Spleen (tissue), 11 donors: ENCODE data around the gene ETDC. TPM values are rescaled to one million over a fixed set of nuclear protein-coding genes. Genes with fewer than 3 reads are reported as not detected.

Experiments
- DNase-seq: peaks from one replicate; pipeline ENCODE4 v3.0.0-alpha.2; 2020
- H3K27ac ChIP-seq, 8 donors: fragments of 200-600 bp; sonication (generic) in 7 of 8; 1 replicate in 4 of 8; 2 replicates in 4 of 8; pipeline versions ENCODE4 v1.5.0 to v1.8.0; 2016 to 2021; ENCODE audit warnings: inconsistent platforms in 4 of 8, mild to moderate bottlenecking in 4 of 8, moderate library complexity in 1 of 8
- H3K27me3 ChIP-seq, 7 donors: fragments of 200-600 bp; sonication (generic) in 6 of 7; replicated peaks in 1 of 7; 1 replicate in 4 of 7; 2 replicates in 3 of 7; pipeline versions ENCODE4 v1.5.0 to v1.8.0; 2016 to 2021; ENCODE audit warnings: inconsistent platforms in 3 of 7, mild to moderate bottlenecking in 1 of 7
- H3K36me3 ChIP-seq, 6 donors: fragments of 200-600 bp; sonication (generic) in 5 of 6; 1 replicate in 4 of 6; 2 replicates in 2 of 6; pipeline versions ENCODE4 v1.5.0 to v1.8.0; 2016 to 2021; ENCODE audit warnings: inconsistent platforms in 2 of 6
- H3K4me1 ChIP-seq, 6 donors: fragments of 200-600 bp; sonication (generic) in 5 of 6; 1 replicate in 3 of 6; 2 replicates in 3 of 6; pipeline versions ENCODE4 v1.5.0 to v1.8.0; 2016 to 2021; ENCODE audit warnings: inconsistent platforms in 3 of 6
- H3K4me3 ChIP-seq, 8 donors: fragments of 200-600 bp; sonication (generic) in 7 of 8; 1 replicate in 4 of 8; 2 replicates in 4 of 8; pipeline versions ENCODE4 v1.5.0 to v1.8.0; 2016 to 2021; ENCODE audit warnings: inconsistent platforms in 4 of 8, mild to moderate bottlenecking in 4 of 8, moderate library complexity in 2 of 8
- H3K9me3 ChIP-seq, 8 donors: fragments of 200-600 bp; sonication (generic) in 7 of 8; 1 replicate in 4 of 8; 2 replicates in 4 of 8; pipeline versions ENCODE4 v1.5.0 to v1.8.0; 2016 to 2021; ENCODE audit warnings: inconsistent platforms in 4 of 8
- POLR2A ChIP-seq, 3 donors: fragments of 450-650 bp; IDR thresholded peaks; one replicate each; pipeline ENCODE4 v1.5.1; 2017; ENCODE audit warnings: antibody characterized with exemption in 3 of 3, mild to moderate bottlenecking in 1 of 3
- POLR2AphosphoS5 ChIP-seq, 3 donors: sonication (generic); formaldehyde crosslinking; IDR thresholded peaks; one replicate each; pipeline ENCODE4 v1.5.1; 2017; ENCODE audit warnings: antibody characterized with exemption in 3 of 3
- WGBS, 5 donors: extraction: QIAGEN DNeasy Blood & Tissue Kit in 3 of 5; methylation state at CpG; one replicate each; pipeline versions ENCODE4 v1.1.5 to v1.1.7; 2013 to 2018; 5-methylcytosine and 5-hydroxymethylcytosine counted together
- intact Hi-C: fragments of 100-400 bp; cut with DNase I; formaldehyde crosslinking; loops from one replicate; pipeline ENCODE4 v1.15.0; 2023; ENCODE audit warnings: low total_unique reads
- polyA plus RNA-seq, 3 donors: library from polyadenylated mRNA; stranded (reverse); fragments of 200-250 nt; gene quantifications; one replicate each; pipeline ENCODE4 v1.2.1, GENCODE V29; 2013
- total RNA-seq, 7 donors: library from RNA; depleted of rRNA in 3 of 7; stranded (reverse); fragments of >200 nt in 3 of 7; fragmentation: NEBNext Ultra II Directional in 4 of 7; extraction: Animal tissue kit (Norgen Biotek cat#: 25700) in 4 of 7; gene quantifications; one replicate each; pipeline versions ENCODE4 v1.1.0 to v1.2.1, GENCODE V29; 2016 to 2021
- TF ChIP-seq, protein P1 (sequence below), 11 experiments: fragments of 200-600 bp in 7 of 11; fragments of 450-650 bp in 4 of 11; sonication (generic) in 4 of 11; IDR thresholded peaks in 8 of 11; conservative IDR thresholded peaks in 3 of 11; 1 replicate in 7 of 11; 2 replicates in 4 of 11; pipeline versions ENCODE4 v1.4.0 to v1.8.0; 2016 to 2021; ENCODE audit warnings: antibody characterized with exemption in 11 of 11, inconsistent platforms in 4 of 11, mild to moderate bottlenecking in 1 of 11
- donor health status: healthy with polysubstance abuse.
- donor health status: DM: no; HTN: no; CAD: no; lungs with moderate emphysema.
- donor health status: DM: no; HTN: no; CAD: no.
- donor health status: Bipolar disorder and iron deficiency.
- donor health status: healthy.
- donor health status: DM: no; HTN: no; CAD: no.
- donor health status: DM: yes; HTN: yes; CAD: no.

The ETDC gene
- total and polyA plus RNA-seq, 10 donors = not detected

DNA sequence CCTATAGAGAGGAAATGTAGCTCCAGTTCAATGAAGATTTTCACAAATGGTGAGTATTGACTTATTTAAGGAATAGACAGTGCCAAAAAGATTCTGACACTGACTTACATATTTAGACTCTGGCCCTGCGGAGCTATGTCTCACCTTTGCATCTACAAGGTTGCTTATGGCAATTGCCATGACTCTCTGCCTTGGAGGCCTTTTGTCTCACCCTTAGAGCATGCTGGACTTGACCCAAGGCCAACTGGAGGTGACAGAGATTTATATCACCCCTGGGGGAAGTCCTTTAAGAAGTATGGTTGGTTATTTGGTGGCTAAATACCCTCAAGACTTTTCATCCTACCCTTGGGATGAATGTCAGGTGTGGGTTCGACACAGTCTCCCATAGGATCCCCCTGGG, 4.5 kb upstream of the ETDC start:
- no peak for DNase-seq
- intact Hi-C loops = no loop called here
- H3K36me3 ChIP-seq = no peaks in the 10 kb centered on the region
- H3K9me3 ChIP-seq = no peaks in the 10 kb centered on the region
- H3K4me1 ChIP-seq = no peaks in the 10 kb centered on the region
- no peak for TF ChIP-seq POLR2A (IDR thresholded peaks at IDR 0.05)
- no peak for TF ChIP-seq POLR2AphosphoS5 (IDR thresholded peaks at IDR 0.05)
- TF ChIP-seq, protein P1, sequence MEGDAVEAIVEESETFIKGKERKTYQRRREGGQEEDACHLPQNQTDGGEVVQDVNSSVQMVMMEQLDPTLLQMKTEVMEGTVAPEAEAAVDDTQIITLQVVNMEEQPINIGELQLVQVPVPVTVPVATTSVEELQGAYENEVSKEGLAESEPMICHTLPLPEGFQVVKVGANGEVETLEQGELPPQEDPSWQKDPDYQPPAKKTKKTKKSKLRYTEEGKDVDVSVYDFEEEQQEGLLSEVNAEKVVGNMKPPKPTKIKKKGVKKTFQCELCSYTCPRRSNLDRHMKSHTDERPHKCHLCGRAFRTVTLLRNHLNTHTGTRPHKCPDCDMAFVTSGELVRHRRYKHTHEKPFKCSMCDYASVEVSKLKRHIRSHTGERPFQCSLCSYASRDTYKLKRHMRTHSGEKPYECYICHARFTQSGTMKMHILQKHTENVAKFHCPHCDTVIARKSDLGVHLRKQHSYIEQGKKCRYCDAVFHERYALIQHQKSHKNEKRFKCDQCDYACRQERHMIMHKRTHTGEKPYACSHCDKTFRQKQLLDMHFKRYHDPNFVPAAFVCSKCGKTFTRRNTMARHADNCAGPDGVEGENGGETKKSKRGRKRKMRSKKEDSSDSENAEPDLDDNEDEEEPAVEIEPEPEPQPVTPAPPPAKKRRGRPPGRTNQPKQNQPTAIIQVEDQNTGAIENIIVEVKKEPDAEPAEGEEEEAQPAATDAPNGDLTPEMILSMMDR (IDR thresholded peaks at IDR 0.05 in 8 of 11, conservative IDR thresholded peaks at IDR 0.05 in 3 of 11) = no peak
- no peak overlapping the region for H3K27ac ChIP-seq
- no peak overlapping the region for H3K4me3 ChIP-seq
- whole genome bisulfite sequencing, 5 donors = 67 to 96% (median 94%) methylated on average over 2 of the region's 2 CpGs
- no peaks in the 10 kb centered on the region for H3K27me3 ChIP-seq

DNA sequence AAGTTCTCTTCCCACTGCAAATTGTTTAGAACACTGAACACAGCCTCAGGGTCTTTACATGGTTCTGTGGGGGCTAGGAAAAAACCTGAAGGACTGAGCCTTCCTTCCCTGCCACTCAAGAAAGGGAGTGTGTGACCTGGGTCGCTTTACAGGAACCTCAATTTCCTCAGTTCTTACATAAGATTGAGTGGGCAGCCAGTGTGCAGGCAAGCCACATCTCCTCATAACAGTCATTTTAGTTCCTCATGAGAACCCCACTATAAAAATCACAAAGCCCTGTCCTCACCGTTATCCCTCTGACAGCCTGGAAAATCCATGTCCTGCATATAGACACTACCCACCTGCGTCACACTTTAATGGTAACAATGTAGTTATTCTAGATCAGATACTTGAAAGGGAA, 2.1 kb upstream of the ETDC start:
- 46 to 72% (median 64%) methylated on average over 2 to 3 of the region's 3 CpGs for WGBS, 5 donors

DNA sequence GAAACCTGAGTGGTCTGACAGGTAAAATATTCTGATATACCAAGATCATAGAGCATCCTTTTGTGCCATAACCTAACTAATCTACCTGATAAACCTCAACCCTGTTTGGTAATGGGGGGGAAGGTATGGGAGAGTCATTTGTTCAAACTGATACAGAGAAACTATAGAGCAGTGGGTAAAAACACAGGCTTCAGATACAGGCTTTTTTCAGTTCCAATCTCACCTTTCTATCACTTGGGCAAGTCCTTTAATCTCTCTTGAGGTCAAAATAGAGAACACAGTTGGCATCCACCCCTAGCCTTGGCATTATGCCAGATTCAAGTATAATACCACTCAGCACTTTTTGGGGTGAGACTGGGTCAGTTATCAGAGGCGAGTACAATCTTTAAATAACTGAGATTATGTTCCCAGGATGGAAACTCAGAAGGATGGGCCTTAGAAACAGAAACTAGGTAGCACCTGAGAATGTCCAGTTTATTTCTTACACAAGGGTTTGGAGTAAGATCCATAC, 880 bp upstream of the ETDC start:
- peaks cover 0 to 14% (median 4%) of the 10 kb centered on the region in 8 donors for H3K9me3 ChIP-seq
- no peak for DNase-seq
- no peak for TF ChIP-seq POLR2AphosphoS5 (IDR thresholded peaks at IDR 0.05)
- TF ChIP-seq, protein P1 (IDR thresholded peaks at IDR 0.05 in 8 of 11, conservative IDR thresholded peaks at IDR 0.05 in 3 of 11) = no peak
- TF ChIP-seq POLR2A (IDR thresholded peaks at IDR 0.05) = no peak
- H3K27me3 ChIP-seq = no peaks in the 10 kb centered on the region
- 34 to 68% (median 65%) methylated on average over 1 of the region's 1 CpG for WGBS, 5 donors
- no peaks in the 10 kb centered on the region for H3K4me1 ChIP-seq
- no peak overlapping the region for H3K4me3 ChIP-seq
- intact Hi-C loops = no loop called here
- H3K27ac ChIP-seq = no peak overlapping the region
- no peaks in the 10 kb centered on the region for H3K36me3 ChIP-seq

More for the DNA sequence above, 2.1 kb upstream of the ETDC start:
- H3K9me3 ChIP-seq = peaks cover 0 to 2% (median 0%) of the 10 kb centered on the region in 8 donors
- no peak overlapping the region for H3K27ac ChIP-seq
- H3K27me3 ChIP-seq = no peaks in the 10 kb centered on the region
- intact Hi-C loops = no loop called here
- DNase-seq = no peak
- no peaks in the 10 kb centered on the region for H3K4me1 ChIP-seq
- no peaks in the 10 kb centered on the region for H3K36me3 ChIP-seq
- TF ChIP-seq POLR2AphosphoS5 (IDR thresholded peaks at IDR 0.05) (no peak), POLR2A (IDR thresholded peaks at IDR 0.05) (no peak)
- TF ChIP-seq, protein P1 (IDR thresholded peaks at IDR 0.05 in 8 of 11, conservative IDR thresholded peaks at IDR 0.05 in 3 of 11) = no peak
- H3K4me3 ChIP-seq = no peak overlapping the region

DNA sequence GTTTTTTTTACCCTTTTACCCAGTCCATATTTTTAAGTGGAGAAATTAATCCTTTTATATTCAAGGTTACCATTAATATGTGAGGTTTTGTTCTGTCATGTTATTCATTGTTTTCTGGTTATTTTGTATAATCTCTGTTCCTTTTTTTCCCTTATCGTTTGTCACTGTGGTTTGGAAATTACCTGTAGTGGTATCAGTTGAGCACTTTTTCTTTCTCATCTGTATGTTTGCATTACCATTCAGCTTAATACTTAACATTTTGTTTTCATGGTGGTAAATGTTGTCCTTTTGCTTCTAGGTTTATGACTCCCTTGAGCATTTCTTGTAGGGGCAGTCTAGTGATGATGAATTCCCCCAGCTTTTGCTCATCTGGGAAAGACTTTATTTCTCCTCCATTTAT, 6.6 kb downstream of the ETDC start:
- Histone ChIP-seq H3K4me3 (no peak overlapping the region), H3K27me3 (no peaks in the 10 kb centered on the region), H3K9me3 (peaks cover 0 to 70% (median 7%) of the 10 kb centered on the region in 8 donors), H3K27ac (no peak overlapping the region), H3K4me1 (no peaks in the 10 kb centered on the region), H3K36me3 (peaks cover 0 to 27% (median 1%) of the 10 kb centered on the region in 6 donors)
- DNase-seq = no peak
- TF ChIP-seq POLR2AphosphoS5 (IDR thresholded peaks at IDR 0.05) (no peak), POLR2A (IDR thresholded peaks at IDR 0.05) (no peak)
- TF ChIP-seq, protein P1 (IDR thresholded peaks at IDR 0.05 in 8 of 11, conservative IDR thresholded peaks at IDR 0.05 in 3 of 11) = no peak
- WGBS, 5 donors = 53 to 80% (median 70%) methylated on average over 1 of the region's 1 CpG
- intact Hi-C loops = no loop called here
